ENCODE measurements around the gene CFAP157.
A peak's percentile ranks its signal among the peaks of the same experiment; 100 is the strongest.
"Not testable (repeated sequence)": the region's sequence is repeated elsewhere in the genome, so short reads cannot be mapped to it uniquely, and the experiment has no call there.

The CFAP157 gene

GRCh38 chr9:127734747-127735529, 28.1 kb downstream of the CFAP157 start, which contains the start of gene TOR2A:
TOR2A (minus strand) TSS chr9:127735294; CDS start chr9:127735270, 24 bp downstream.
- DNase-seq, result peak; percentile 53 to 98 (median 94)

GRCh38 chr9:127735530-127736185, 28.9 kb downstream of the CFAP157 start:
- no peak for DNase-seq

GRCh38 chr9:127738666-127739065, 31.9 kb downstream of the CFAP157 start:
- DNase-seq, result no peak

DNA sequence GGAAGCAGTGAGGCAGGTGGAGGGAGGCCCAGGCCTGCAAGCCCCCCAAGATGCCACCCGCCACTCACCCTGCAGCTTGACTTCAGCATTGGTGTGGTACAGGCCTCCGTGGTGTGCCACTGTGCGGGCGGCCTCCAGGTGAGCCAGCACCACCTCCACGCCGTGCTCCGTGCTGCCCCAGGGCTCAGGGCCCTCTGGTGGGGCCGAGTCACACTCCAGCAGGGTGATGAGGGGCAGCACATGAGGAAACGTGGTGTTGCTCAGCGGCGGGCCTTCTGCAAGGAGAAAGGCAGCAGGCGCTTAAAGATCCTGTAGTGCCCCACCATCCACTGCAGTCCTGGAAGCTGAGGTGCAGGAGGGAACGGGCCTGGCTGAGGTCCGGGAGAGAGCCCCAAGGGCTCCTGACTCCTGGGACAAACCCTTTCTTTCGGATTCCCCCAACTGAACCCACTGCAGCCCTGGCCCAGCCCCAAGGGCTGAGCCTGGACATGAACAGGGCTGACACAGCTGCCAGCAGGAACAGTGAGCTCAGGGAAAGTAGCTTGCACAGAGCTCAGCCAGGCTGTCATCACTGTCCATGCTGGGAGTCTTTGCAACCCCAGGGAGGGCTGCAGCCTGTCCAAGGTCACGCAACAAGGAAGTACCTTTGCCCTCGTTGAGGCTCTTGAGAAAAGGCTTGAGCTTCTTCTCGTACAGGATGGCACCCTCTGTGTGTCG, 33.0 kb downstream of the CFAP157 start:
- DNase-seq, result no peak

DNA sequence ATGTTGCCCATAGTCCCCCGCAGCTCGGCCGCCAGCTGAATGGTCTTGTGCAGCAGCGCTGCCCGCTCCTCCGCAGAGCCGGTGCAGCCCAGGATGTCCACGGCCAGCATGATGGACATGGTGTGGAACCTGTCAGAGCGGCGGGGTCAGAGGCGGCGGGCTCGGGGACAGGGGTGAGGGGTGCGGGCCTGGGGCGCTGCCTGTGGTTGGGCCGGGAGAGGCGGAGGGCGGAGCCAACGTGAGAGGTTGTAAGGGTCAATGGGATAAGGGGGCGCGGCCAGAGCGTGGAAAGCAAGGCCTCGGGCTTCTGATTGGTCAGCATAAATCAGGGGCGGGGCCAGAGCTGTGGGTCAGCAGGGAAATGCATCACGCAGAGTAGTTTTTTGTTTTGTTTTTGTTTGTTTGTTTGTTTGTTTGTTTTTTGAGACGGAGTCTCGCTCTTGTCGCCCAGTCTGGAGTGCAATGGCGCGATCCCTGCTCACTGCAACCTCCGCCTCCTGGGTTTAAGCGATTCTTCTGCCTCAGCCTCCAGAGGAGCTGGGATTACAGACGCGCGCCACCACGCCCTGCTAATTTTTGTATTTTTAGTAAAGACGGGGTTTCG, 35.1 kb downstream of the CFAP157 start:
- peak in 46 of 56 donors; percentile 10 to 80 (median 54) for DNase-seq

DNA sequence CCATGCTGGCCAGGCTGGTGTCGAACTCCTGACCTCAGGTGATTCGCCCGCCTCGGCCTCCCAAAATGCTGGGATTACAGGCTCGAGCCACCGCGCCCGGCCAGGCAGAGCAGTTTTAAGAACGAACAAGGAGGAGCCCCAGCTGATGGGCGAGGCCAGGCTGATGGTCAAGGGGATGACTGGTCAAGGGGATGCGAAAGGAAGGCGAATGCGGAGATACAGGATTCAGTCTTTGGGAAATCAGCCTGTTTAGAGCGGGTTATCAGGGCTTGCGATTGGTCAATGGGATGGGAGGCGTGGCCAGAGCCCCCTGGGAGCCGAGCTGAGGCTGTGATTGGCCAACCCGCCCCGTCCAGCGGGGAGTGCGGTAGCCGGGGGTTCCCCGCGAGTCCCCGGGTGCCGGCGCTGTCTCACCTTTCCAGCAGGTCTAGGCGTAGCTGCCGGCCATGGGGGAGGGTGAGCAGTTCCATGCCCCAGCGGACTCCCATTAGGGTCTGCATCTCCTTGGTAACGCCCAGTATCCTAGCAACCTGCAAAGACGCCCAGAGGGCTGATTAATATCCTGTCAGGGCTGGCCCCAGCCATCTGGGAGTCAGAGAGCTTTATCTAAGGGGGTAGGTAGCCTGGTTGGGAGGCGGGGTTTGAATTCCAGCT, 35.8 kb downstream of the CFAP157 start:
- DNase-seq, result peak in 3 of 56 donors; percentile 19 to 33 (median 29)

GRCh38 chr9:127744398-127745110, 37.8 kb downstream of the CFAP157 start:
- DNase-seq, result no peak

DNA sequence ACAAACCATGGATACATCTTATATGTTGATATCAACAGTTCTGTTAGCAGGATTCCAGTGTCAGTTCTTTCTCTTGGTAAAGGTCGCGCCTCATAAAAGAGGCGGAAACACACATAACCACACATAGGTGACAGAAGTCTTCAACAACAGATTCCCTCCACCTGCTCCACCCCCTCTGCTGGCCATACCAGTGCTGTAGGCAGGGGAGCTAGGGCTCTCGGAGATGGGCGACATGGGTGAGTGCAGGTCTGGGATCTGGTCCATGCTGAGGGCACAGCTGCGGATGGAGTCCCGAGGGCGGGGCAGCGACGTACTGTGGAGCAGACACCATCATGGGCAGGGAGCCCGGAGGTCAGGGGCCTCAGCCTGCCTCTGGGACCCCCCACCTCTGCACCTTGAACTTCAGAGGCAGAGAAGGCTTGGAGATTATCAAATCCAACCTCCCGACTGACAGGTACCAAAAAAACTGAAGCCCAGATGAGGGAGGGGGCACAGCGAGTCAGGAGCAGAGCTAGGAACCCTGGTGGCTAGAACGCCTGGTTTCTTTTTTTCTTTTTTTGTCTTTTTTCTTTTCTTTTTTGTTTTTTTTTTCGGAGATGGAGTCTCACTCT, 40.3 kb downstream of the CFAP157 start:
- no peak for DNase-seq

- no peak for DNase-seq
Measured at GRCh38 chr9:127749090-127749787, 42.5 kb downstream of the CFAP157 start.

DNA sequence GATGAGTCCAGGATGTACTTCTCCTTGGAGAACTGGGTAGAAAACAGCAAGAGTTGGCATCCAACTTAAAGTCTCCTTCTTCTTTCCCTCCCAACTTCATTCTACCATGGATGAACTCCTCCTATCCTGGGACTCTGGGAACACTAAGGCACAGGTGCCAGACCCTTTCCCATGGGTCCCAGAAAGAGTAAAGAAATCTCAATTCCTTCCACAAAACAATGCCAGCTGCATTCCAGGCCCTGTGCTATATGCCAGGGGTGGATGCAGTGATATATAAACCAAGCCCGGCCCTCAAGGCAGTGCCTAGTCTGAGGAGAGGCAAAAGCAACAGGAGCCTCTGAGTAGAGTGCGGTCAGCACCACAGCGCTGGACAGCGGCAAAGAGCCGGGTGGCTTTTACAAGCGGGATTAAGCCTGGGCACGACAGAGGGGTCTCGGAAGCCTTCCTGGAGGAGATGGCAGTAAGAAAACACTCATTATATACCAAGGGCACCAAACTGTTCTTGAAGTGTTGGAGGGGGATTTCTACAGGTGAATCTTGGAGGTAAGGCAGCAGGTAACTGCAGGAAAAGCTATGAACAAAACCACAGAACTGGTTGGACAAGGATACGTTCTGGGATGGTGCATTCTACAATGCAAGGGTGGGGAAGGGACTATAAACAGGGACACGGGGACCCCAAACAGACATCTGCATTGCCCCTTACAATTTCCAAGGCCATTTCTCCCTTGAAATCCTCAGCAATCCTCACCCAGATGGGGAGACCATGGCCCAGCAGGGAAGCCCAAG, 44.7 kb downstream of the CFAP157 start:
- DNase-seq, result no peak

GRCh38 chr9:127753148-127753547, 46.4 kb downstream of the CFAP157 start:
- no peak for DNase-seq

DNA sequence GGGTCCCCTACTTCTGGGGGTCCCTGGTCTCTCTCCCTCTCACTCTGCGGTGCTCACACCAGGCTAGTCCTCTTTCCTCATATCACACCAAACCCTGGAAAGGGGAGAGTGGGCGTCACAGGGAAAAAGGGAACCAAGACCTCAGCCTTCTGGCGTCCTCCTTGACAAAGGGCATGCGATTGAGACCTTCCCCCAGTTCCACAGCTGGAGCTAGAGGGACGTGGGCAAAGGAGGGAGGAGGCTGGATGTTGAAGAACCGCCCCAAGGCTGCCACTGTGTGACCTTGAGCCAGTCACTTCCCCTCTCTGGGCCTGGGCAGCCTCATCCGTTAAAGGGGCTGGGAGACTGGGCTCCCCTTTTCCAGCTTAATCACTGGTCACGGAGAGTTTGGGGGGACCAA, 46.8 kb downstream of the CFAP157 start:
- DNase-seq, result no peak

GRCh38 chr9:127754099-127755060, 47.6 kb downstream of the CFAP157 start:
- peak in 35 of 56 donors; percentile 16 to 73 (median 49) for DNase-seq

DNA sequence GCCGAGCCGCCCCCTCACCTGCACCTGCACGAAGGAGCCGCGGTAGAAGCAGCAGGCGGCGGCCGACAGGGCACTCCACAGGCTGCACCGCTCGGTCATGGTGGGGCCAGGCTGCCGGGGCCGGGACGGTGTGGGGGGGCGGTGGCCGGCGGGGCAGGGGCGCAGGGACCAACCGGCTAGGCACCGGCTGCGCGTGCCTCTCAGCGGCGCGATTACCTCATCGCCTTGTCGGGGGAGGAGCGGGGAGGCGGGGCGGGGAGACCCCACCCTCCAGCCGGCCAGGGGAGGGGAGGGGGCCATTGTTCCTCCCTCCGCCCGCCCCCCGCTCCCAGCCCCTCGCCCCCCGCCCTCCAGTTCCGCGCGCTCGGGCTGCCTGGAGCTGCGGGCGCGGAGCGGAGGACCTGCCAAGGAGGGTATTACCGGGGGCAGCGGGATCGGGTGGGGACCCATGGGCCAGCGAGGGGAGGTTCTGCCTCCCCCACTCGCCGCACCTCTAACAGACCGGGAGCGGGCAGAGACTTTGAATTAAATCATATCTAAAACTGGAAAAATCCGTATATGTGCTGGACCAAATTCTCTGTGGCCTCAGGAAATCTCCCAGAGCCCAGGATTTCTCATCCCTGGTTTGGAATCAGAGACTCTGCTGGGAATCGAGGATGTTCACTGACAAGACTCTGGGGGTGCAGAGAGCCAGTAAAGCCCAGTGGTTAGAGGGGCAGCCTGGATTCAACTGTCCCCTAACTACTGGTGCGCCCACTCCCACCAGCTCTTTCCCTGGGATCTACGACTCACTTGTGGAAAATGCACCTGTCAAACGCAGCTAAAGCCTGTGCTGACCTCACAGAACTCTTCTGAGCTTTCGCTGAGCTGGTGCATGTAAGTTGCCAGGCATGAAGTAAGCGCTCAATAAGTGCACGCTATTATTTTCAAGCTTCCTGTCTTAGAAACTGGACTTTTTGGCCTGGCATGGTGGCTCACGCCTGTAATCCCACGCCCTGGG, 48.6 kb downstream of the CFAP157 start:
- peak in 17 of 56 donors; percentile 5 to 43 (median 25) for DNase-seq

DNA sequence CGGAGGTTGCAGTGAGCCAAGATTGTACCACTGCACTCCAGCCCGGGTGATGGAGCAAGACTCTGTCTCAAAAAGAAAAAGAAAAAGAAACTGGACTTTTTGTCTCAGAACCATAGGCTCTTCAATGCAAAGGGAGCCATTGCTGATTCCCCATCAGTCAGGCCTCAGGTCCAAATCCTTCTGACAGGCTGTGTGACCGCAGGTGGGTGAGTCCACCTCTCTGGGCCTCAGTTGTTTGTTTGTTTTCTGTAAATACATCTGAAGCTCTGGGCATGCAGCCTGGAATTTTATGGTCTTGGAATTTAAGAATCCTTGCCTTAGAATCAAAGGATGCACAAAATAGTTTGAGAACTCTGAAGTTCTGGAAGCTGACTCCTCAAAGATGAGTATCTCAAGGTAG, 49.4 kb downstream of the CFAP157 start:
- DNase-seq, result no peak

GRCh38 chr9:127756776-127757175, 50.0 kb downstream of the CFAP157 start:
- not testable (repeated sequence) for DNase-seq
